Right ventricle myocardium superior (tissue), 1 donor: ENCODE results near the gene ZNRF3. TPM values are rescaled to one million over a fixed set of nuclear protein-coding genes. Genes with fewer than 3 reads are reported as not detected.

Experiments used
- ATAC-seq: fragments of 200-7000 bp; cut with Tn5 transposase; one replicate; pipeline ENCODE4 v1.9.1; 2020; ENCODE audit warnings: mild to moderate bottlenecking; ENCODE audit not compliant: poor library complexity
- DNase-seq: peaks from one replicate; pipeline ENCODE4 v3.0.0-alpha.2; 2020
- intact Hi-C: fragments of 100-400 bp; cut with DNase I; formaldehyde crosslinking; loops from one replicate; pipeline ENCODE4 v1.11.2; 2022
- total RNA-seq: library from RNA; stranded (reverse); fragmentation: NEBNext Ultra II Directional; extraction: Animal tissue kit (Norgen Biotek cat#: 25700); gene quantifications from one replicate; pipeline ENCODE4 v1.2.1, GENCODE V29; 2021
- donor health status: DM: no; HTN: yes; CAD: no; lungs with severe emphysema.

The ZNRF3 gene
- total RNA-seq, 1 donor from 2014 or later: 5.0 TPM

DNA sequence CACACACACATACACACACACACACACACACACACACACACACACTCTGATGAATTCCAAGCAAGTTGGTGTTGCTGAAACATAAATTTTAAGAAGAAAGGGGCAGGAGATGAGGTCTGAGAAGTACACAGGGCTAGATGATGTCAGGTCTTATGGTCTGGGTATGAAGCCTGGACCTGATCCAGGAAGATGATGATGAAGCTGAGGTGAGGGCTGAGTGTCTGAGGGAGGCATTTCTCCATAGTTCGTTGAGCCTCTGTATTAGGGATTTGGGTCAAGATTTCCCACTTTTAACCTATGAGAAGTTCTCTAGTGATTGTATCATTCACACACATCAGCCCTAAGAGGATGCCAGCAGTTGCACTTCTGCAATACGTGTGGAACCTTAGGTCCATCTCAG is 222.1 kb downstream of the ZNRF3 start:
- intact Hi-C loops: no loop called here
- no peak for ATAC-seq

DNA sequence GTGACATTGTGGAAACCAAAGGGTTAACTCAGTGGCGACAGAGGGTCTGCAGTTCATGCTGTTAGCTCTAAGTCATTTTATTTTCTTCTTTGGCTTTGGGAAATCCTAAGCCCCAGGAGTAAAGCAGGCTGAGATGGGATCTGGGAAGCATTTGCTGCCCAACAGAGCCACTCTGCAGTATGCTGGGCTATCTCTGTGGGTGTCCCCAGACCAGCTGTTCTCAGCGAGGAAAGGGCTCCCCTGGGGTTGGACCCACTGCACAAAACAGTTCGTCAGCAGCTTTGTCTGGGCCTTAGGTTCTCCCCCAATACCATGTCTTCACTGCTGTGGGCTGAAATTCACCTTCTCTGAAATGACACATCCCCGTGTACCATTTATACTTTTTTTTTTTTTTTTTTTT is 223.5 kb downstream of the ZNRF3 start:
- ATAC-seq (no peak), DNase-seq (no peak)
- intact Hi-C loops: no loop called here

More for the DNA sequence above, 222.1 kb downstream of the ZNRF3 start:
- DNase-seq: no peak

Other genes starting within 250 kb of the ZNRF3 start
- 12.2 TPM for gene TTC28, start 203.7 kb upstream of the ZNRF3 start, total RNA-seq
- gene CHEK2, start 141.8 kb upstream of the ZNRF3 start, total RNA-seq: 2.4 TPM
- 9.3 TPM for gene HSCB, start 141.5 kb upstream of the ZNRF3 start, total RNA-seq
- 12.0 TPM for gene CCDC117, start 110.9 kb upstream of the ZNRF3 start, total RNA-seq
- 61.5 TPM for gene XBP1, start 83.0 kb upstream of the ZNRF3 start, total RNA-seq
- gene C22orf31, start 178.3 kb downstream of the ZNRF3 start, total RNA-seq: not detected
- 49.9 TPM for gene KREMEN1, start 189.5 kb downstream of the ZNRF3 start, total RNA-seq